Smooth muscle cell (in vitro differentiated cells): Measurements from ENCODE around the gene CRB2. TPM values are rescaled to one million over a fixed set of nuclear protein-coding genes. Genes with fewer than 3 reads are reported as not detected.

ENCODE experiments used
- DNase-seq: peaks from one replicate; lab custom pipeline; 2025; ENCODE audit not compliant: unreplicated experiment; lab: John Stamatoyannopoulos, UW
- H2AFZ ChIP-seq: fragments of 200-600 bp; sonication (generic); 2 replicates; pipeline ENCODE4 v1.6.0; 2016; ENCODE audit warnings: antibody characterized with exemption, low read depth, mild to moderate bottlenecking
- H3F3A ChIP-seq: fragments of 200-600 bp; sonication (generic); 2 replicates; pipeline ENCODE4 v1.6.0; 2017; ENCODE audit warnings: antibody characterized with exemption, low read depth
- H3K27ac ChIP-seq: fragments of 200-600 bp; sonication (generic); 2 replicates; pipeline ENCODE4 v1.5.1; 2016; ENCODE audit warnings: low read depth, mild to moderate bottlenecking
- H3K27me3 ChIP-seq: fragments of 200-600 bp; sonication (generic); 2 replicates; pipeline ENCODE4 v1.6.1; 2016; ENCODE audit warnings: low read depth, mild to moderate bottlenecking
- H3K36me3 ChIP-seq: fragments of 200-600 bp; sonication (generic); 2 replicates; pipeline ENCODE4 v1.5.1; 2016; ENCODE audit warnings: low read depth
- H3K4me1 ChIP-seq: fragments of 200-600 bp; sonication (generic); 2 replicates; pipeline ENCODE4 v1.5.1; 2016; ENCODE audit warnings: low read depth
- H3K4me2 ChIP-seq: fragments of 200-600 bp; sonication (generic); 2 replicates; pipeline ENCODE4 v1.6.0; 2016; ENCODE audit warnings: mild to moderate bottlenecking
- H3K4me3 ChIP-seq: fragments of 200-600 bp; sonication (generic); 2 replicates; pipeline ENCODE4 v1.5.1; 2016; ENCODE audit warnings: mild to moderate bottlenecking
- H3K79me2 ChIP-seq: fragments of 200-600 bp; sonication (generic); 2 replicates; pipeline ENCODE4 v1.6.0; 2016; ENCODE audit warnings: low read depth, mild to moderate bottlenecking
- H3K9ac ChIP-seq: fragments of 200-600 bp; sonication (generic); 2 replicates; pipeline ENCODE4 v1.6.0; 2016; ENCODE audit warnings: low read depth
- H3K9me3 ChIP-seq: fragments of 200-600 bp; sonication (generic); replicated peaks from 2 replicates; pipeline ENCODE4 v1.5.1; 2016; ENCODE audit warnings: low read depth
- H4K20me1 ChIP-seq: fragments of 200-600 bp; sonication (generic); 2 replicates; pipeline ENCODE4 v1.6.0; 2016; ENCODE audit warnings: low read depth
- CTCF ChIP-seq: fragments of 200-600 bp; sonication (generic); IDR thresholded peaks from 2 replicates; pipeline ENCODE4 v1.5.1; 2017; ENCODE audit warnings: borderline replicate concordance, mild to moderate bottlenecking, antibody characterized with exemption; ENCODE audit not compliant: insufficient read depth, poor library complexity, severe bottlenecking
- WGBS: methylation state at CpG from one replicate; pipeline ENCODE4 v1.1.7; 2016; ENCODE audit warnings: low lambda C conversion rate; 5-methylcytosine and 5-hydroxymethylcytosine counted together
- polyA plus RNA-seq: library from polyadenylated mRNA; unstranded; fragments of >200 nt; fragmentation: Nextera tagmentation; extraction: Ambion mirVana; gene quantifications from 2 replicates; pipeline ENCODE4 v1.2.1, GENCODE V29; 2016
- total RNA-seq: library from RNA; depleted of rRNA; stranded (reverse); fragments of >200 nt; gene quantifications from 2 replicates; pipeline ENCODE4 v1.2.3, GENCODE V29; 2014

Gene CRB2
- total and polyA plus RNA-seq, 2 experiments from 2014 or later = 1.7 to 3.1 TPM

GRCh38 chr9:123414936-123415930, 59.2 kb downstream of the CRB2 start:
- no peaks in the 10 kb centered on the region for H3K27me3 ChIP-seq
- 88% methylated on average over 23 of the region's 23 CpGs for WGBS
- H3F3A ChIP-seq = no peaks in the 10 kb centered on the region
- H3K4me1 ChIP-seq = no peaks in the 10 kb centered on the region
- H3K36me3 ChIP-seq = no peaks in the 10 kb centered on the region
- no peaks in the 10 kb centered on the region for H3K9me3 ChIP-seq
- TF ChIP-seq CTCF = no peak
- no peaks in the 10 kb centered on the region for H3K79me2 ChIP-seq
- H4K20me1 ChIP-seq = no peaks in the 10 kb centered on the region
- H3K9ac ChIP-seq = no peak overlapping the region
- no peak for DNase-seq
- no peak overlapping the region for H3K4me3 ChIP-seq
- H3K27ac ChIP-seq = no peak overlapping the region
- no peak overlapping the region for H2AFZ ChIP-seq
- H3K4me2 ChIP-seq = no peak overlapping the region

- Histone ChIP-seq H2AFZ (no peak overlapping the region), H3K9ac (no peak overlapping the region), H3K4me1 (no peaks in the 10 kb centered on the region), H4K20me1 (no peaks in the 10 kb centered on the region), H3K36me3 (no peaks in the 10 kb centered on the region), H3K27ac (no peak overlapping the region), H3K4me2 (no peak overlapping the region), H3K9me3 (no peaks in the 10 kb centered on the region), H3K79me2 (no peaks in the 10 kb centered on the region), H3F3A (no peaks in the 10 kb centered on the region), H3K27me3 (no peaks in the 10 kb centered on the region), H3K4me3 (no peak overlapping the region)
- DNase-seq = no peak
- TF ChIP-seq CTCF = no peak
- 89% methylated on average over 8 of the region's 8 CpGs for WGBS
Measured at GRCh38 chr9:123416176-123416575, 60.2 kb downstream of the CRB2 start.

- Histone ChIP-seq H3K27me3 (no peaks in the 10 kb centered on the region), H3K4me3 (no peak overlapping the region), H3K79me2 (no peaks in the 10 kb centered on the region), H3K9me3 (no peaks in the 10 kb centered on the region), H3K9ac (no peak overlapping the region), H3K4me1 (no peaks in the 10 kb centered on the region), H3K4me2 (no peak overlapping the region), H3F3A (no peaks in the 10 kb centered on the region), H4K20me1 (no peaks in the 10 kb centered on the region), H2AFZ (no peak overlapping the region), H3K36me3 (no peaks in the 10 kb centered on the region), H3K27ac (no peak overlapping the region)
- no peak for DNase-seq
- 88% methylated on average over 5 of the region's 5 CpGs for WGBS
- TF ChIP-seq CTCF = no peak
Measured at GRCh38 chr9:123417289-123418051, 61.5 kb downstream of the CRB2 start.
